A549 (cell line): ENCODE results near the gene ANTXR1. TPM values are rescaled to one million over a fixed set of nuclear protein-coding genes. Genes with fewer than 3 reads are reported as not detected.

Source experiments
- ATAC-seq, 2 experiments: fragments of 200-7000 bp in 1 of 2; fragments of >200 bp in 1 of 2; cut with Nextera tagmentation in 1 of 2; cut with Tn5 transposase in 1 of 2; 3 replicates each; pipeline versions ENCODE4 v1.8.0 to v1.9.1; 2018 to 2020; ENCODE audit warnings: mild to moderate bottlenecking in 1 of 2, moderate library complexity in 1 of 2
- CTCF ChIA-PET: fragments of 300-600 bp; sonication (Branson Sonifier 250); formaldehyde crosslinking; extraction: SDS; loops from one replicate; lab custom pipeline; 2021; ENCODE audit warnings: antibody characterized with exemption, inconsistent platforms; lab: Yijun Ruan, JAX
- POLR2A ChIA-PET: fragments of 350-600 bp; formaldehyde crosslinking; extraction: SDS; loops from one replicate; lab custom pipeline; 2021; ENCODE audit warnings: antibody characterized with exemption, inconsistent platforms; lab: Yijun Ruan, JAX
- DNase-seq, 2 experiments: peaks; one replicate each; pipeline versions ENCODE4 v3.0.0 to v3.0.0-alpha.2; 2011 to 2016; ENCODE audit warnings: low read depth in 1 of 2, low spot score in 1 of 2
- FAIRE-seq: peaks from 2 replicates; lab custom pipeline; 2011; peaks lifted over from hg19 to GRCh38; lab: Jason Lieb, UNC
- H3K27ac ChIP-seq, 2 experiments: fragments of >200 bp; sonication (Bioruptor Twin); formaldehyde crosslinking; 3 replicates each; pipeline ENCODE4 v1.5.1; 2016 to 2017
- H3K4me1 ChIP-seq: fragments of >200 bp; sonication (Bioruptor Twin); formaldehyde crosslinking; 3 replicates; pipeline ENCODE4 v1.6.1; 2016
- H3K4me2 ChIP-seq: fragments of >200 bp; sonication (Bioruptor Twin); formaldehyde crosslinking; 3 replicates; pipeline ENCODE4 v1.6.1; 2016
- H3K4me3 ChIP-seq: fragments of >200 bp; sonication (Bioruptor Twin); formaldehyde crosslinking; 3 replicates; pipeline ENCODE4 v1.5.1; 2016
- H3K9me3 ChIP-seq: fragments of >200 bp; sonication (Bioruptor Twin); formaldehyde crosslinking; 3 replicates; pipeline ENCODE4 v1.6.1; 2016
- ATOH8 ChIP-seq: fragments of 250-450 bp; sonication (Bioruptor Pico); IDR thresholded peaks from 2 replicates; pipeline ENCODE4 v1.5.0; 2020; ENCODE audit warnings: low read depth, mild to moderate bottlenecking, moderate library complexity
- EHMT2 ChIP-seq: fragments of 200-600 bp; sonication (generic); IDR thresholded peaks from 2 replicates; pipeline ENCODE4 v1.6.1; 2016; ENCODE audit warnings: antibody characterized with exemption, low read depth, mild to moderate bottlenecking, moderate library complexity
- FOSB ChIP-seq: fragments of 250-450 bp; sonication (Bioruptor Pico); IDR thresholded peaks from 2 replicates; pipeline ENCODE4 v1.5.0; 2020; ENCODE audit warnings: mild to moderate bottlenecking, moderate library complexity
- FOSL2 ChIP-seq, 2 experiments: fragments of 450-650 bp in 1 of 2; fragments of >200 bp in 1 of 2; sonication (Bioruptor Twin) in 1 of 2; formaldehyde crosslinking; IDR thresholded peaks; 2 replicates each; pipeline versions ENCODE4 v1.5.0 to v1.6.1; 2016 to 2020; ENCODE audit warnings: mild to moderate bottlenecking in 1 of 2, moderate library complexity in 1 of 2
- HDAC2 ChIP-seq: fragments of 200-600 bp; sonication (generic); IDR thresholded peaks from 2 replicates; pipeline ENCODE4 v1.6.1; 2016
- HOXB5 ChIP-seq: fragments of 250-450 bp; sonication (Bioruptor Pico); IDR thresholded peaks from 2 replicates; pipeline ENCODE4 v1.5.0; 2020; ENCODE audit warnings: mild to moderate bottlenecking, moderate library complexity
- JUN ChIP-seq, 2 experiments: fragments of >200 bp; sonication (Bioruptor Twin); formaldehyde crosslinking; IDR thresholded peaks; 2 replicates in 1 of 2; 3 replicates in 1 of 2; pipeline ENCODE4 v1.6.1; 2016 to 2017
- JUNB ChIP-seq: fragments of >200 bp; sonication (Bioruptor Twin); formaldehyde crosslinking; IDR thresholded peaks from 2 replicates; pipeline ENCODE4 v1.6.1; 2016
- KDM1A ChIP-seq: fragments of 200-600 bp; sonication (generic); IDR thresholded peaks from 2 replicates; pipeline ENCODE4 v1.6.1; 2016; ENCODE audit warnings: low read depth, mild to moderate bottlenecking
- NPAS2 ChIP-seq: fragments of 250-450 bp; sonication (Bioruptor Pico); IDR thresholded peaks from 2 replicates; pipeline ENCODE4 v1.8.0; 2022; ENCODE audit warnings: mild to moderate bottlenecking, moderate library complexity, borderline replicate concordance
- POLR2AphosphoS2 ChIP-seq: conservative IDR thresholded peaks from 2 replicates; pipeline ENCODE4 v1.6.1; 2012; ENCODE audit warnings: low read length, improper control_type of control experiment, inconsistent platforms
- RAD21 ChIP-seq, 2 experiments: fragments of >200 bp in 1 of 2; sonication (Bioruptor Twin) in 1 of 2; formaldehyde crosslinking in 1 of 2; IDR thresholded peaks in 1 of 2; conservative IDR thresholded peaks in 1 of 2; 2 replicates in 1 of 2; 3 replicates in 1 of 2; pipeline ENCODE4 v1.6.1; 2012 to 2018; ENCODE audit warnings: inconsistent platforms in 1 of 2
- REST ChIP-seq: fragments of 200-600 bp; sonication (generic); IDR thresholded peaks from 2 replicates; pipeline ENCODE4 v1.6.1; 2016; ENCODE audit warnings: antibody characterized with exemption, mild to moderate bottlenecking, moderate library complexity
- RFX5 ChIP-seq: fragments of 450-650 bp; IDR thresholded peaks from 2 replicates; pipeline ENCODE4 v1.7.1; 2014; ENCODE audit warnings: antibody characterized with exemption, mild to moderate bottlenecking, moderate library complexity
- SREBF2 ChIP-seq: fragments of 450-650 bp; IDR thresholded peaks from 2 replicates; pipeline ENCODE4 v1.6.1; 2014; ENCODE audit warnings: mild to moderate bottlenecking, moderate library complexity
- TP53 ChIP-seq: fragments of 250-450 bp; sonication (Bioruptor Pico); IDR thresholded peaks from 2 replicates; pipeline ENCODE4 v1.5.0; 2021; ENCODE audit warnings: mild to moderate bottlenecking, moderate library complexity
- ZFP36 ChIP-seq: fragments of 450-650 bp; IDR thresholded peaks from 2 replicates; pipeline ENCODE4 v1.6.1; 2014; ENCODE audit warnings: borderline replicate concordance; ENCODE audit not compliant: partially characterized antibody
- ZNF302 ChIP-seq: fragments of 250-450 bp; sonication (Bioruptor Pico); IDR thresholded peaks from 2 replicates; pipeline ENCODE4 v1.9.0; 2021; ENCODE audit warnings: inconsistent platforms, mild to moderate bottlenecking, moderate library complexity
- WGBS: methylation state at CpG from one replicate; pipeline ENCODE4 v1.1.6; 2017; ENCODE audit errors: missing lambda C conversion rate; 5-methylcytosine and 5-hydroxymethylcytosine counted together
- polyA plus RNA-seq, 4 experiments: library from polyadenylated mRNA; depleted of rRNA in 3 of 4; stranded (reverse); fragments of >200 nt; fragmentation: RNase III in 1 of 4; extraction: RNeasy Plus Mini Kit Qiagen cat#74134 plus additional on column Dnase treatment in 1 of 4; gene quantifications; 2 replicates in 3 of 4; 3 replicates in 1 of 4; pipeline ENCODE4 v1.2.3, GENCODE V29; 2011 to 2017
- TF ChIP-seq, protein P1 (sequence below): fragments of 150-350 bp; IDR thresholded peaks from 2 replicates; pipeline ENCODE4 v1.6.1; 2014; ENCODE audit warnings: low read depth, mild to moderate bottlenecking, low read length
- TF ChIP-seq, protein P2 (sequence below): fragments of 250-450 bp; sonication (Bioruptor Pico); IDR thresholded peaks from 2 replicates; pipeline ENCODE4 v1.5.0; 2021; ENCODE audit warnings: mild to moderate bottlenecking, moderate library complexity, borderline replicate concordance
- TF ChIP-seq, protein P3 (sequence below): fragments of >200 bp; sonication (Bioruptor Twin); formaldehyde crosslinking; IDR thresholded peaks from 2 replicates; pipeline ENCODE4 v1.6.1; 2016

Gene ANTXR1
- polyA plus RNA-seq, 2 of the 4 experiments (the other 2 are of a cell fraction), result 161 to 194 TPM

- Histone ChIP-seq H3K27ac (no peak overlapping the region), H3K9me3 (no peaks in the 10 kb centered on the region), H3K4me1 (peaks cover 29% of the 10 kb centered on the region), H3K4me2 (no peak overlapping the region), H3K4me3 (no peak overlapping the region)
- CTCF ChIA-PET, result no interaction called here
- FAIRE-seq, result peak; percentile 89
- ATAC-seq, result no peak
- POLR2A ChIA-PET, result no interaction called here
- TF ChIP-seq TP53 (CRISPR knock-in tag) (no peak), ATOH8 (CRISPR knock-in tag) (no peak), KDM1A (no peak), POLR2AphosphoS2 (no peak), REST (no peak)
- TF ChIP-seq, protein P1, sequence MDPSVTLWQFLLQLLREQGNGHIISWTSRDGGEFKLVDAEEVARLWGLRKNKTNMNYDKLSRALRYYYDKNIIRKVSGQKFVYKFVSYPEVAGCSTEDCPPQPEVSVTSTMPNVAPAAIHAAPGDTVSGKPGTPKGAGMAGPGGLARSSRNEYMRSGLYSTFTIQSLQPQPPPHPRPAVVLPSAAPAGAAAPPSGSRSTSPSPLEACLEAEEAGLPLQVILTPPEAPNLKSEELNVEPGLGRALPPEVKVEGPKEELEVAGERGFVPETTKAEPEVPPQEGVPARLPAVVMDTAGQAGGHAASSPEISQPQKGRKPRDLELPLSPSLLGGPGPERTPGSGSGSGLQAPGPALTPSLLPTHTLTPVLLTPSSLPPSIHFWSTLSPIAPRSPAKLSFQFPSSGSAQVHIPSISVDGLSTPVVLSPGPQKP, result no peak
- DNase-seq, result no peak
- WGBS, result 89% methylated on average over 3 of the region's 3 CpGs
Measured at GRCh38 chr2:69070969-69071368, 58.0 kb downstream of the ANTXR1 start.

DNA sequence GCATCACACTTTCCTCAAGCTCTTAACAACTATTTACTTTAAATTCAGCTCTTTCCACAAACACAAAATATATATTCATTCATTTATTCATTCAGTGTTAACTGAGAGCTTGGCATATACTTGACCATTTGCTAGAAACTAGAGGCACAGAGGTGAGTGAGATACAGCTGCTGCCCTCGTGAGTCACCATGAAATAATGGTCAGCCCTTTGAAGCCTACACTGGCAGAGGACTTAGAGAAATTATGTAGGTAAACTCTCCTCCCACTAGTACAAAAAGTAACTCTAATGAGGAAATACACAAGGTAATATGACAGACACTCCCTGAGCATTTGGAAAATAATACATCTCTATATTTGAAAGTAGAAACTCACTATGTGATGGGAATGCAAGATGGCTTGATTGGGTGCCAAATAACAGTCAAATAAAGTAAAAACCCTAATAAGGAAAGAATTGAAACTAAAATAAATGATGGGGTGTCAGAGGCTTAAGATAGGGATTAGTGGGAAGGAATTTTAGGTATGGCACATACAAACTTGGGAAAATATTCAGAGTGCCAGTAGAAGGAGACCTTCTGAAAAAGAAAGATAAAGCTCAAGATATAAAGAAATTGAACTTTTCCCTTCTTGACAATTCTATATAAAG lies 61.1 kb downstream of the ANTXR1 start:
- FAIRE-seq (no peak), DNase-seq (peak in 1 of 2 experiments; percentile 18), ATAC-seq (peak in 1 of 2 experiments; percentile 33; a peak in 1 of 6 replicates)
- 67% methylated on average over 1 of the region's 1 CpG for WGBS
- H3K4me2 ChIP-seq, result no peak overlapping the region
- no peak overlapping the region for H3K4me3 ChIP-seq
- H3K9me3 ChIP-seq, result no peaks in the 10 kb centered on the region
- ChIA-PET CTCF (interaction anchor here (0.8 to 1.1 kb wide), 2 partner anchors 17 to 62 kb away, joined by 3 read pairs; partner anchors contain the start of gene ANTXR1), POLR2A (interaction anchor here (1.3 kb wide), 1 partner anchor 9 kb away, joined by 3 read pairs; no protein-coding TSS in a partner anchor)
- H3K4me1 ChIP-seq, result peaks cover 25% of the 10 kb centered on the region
- no peak for TF ChIP-seq JUN (IDR thresholded peaks at IDR 0.05)
- no peak for TF ChIP-seq ZNF302 (CRISPR knock-in tag)
- TF ChIP-seq, protein P2, sequence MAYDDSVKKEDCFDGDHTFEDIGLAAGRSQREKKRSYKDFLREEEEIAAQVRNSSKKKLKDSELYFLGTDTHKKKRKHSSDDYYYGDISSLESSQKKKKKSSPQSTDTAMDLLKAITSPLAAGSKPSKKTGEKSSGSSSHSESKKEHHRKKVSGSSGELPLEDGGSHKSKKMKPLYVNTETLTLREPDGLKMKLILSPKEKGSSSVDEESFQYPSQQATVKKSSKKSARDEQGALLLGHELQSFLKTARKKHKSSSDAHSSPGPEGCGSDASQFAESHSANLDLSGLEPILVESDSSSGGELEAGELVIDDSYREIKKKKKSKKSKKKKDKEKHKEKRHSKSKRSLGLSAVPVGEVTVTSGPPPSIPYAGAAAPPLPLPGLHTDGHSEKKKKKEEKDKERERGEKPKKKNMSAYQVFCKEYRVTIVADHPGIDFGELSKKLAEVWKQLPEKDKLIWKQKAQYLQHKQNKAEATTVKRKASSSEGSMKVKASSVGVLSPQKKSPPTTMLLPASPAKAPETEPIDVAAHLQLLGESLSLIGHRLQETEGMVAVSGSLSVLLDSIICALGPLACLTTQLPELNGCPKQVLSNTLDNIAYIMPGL (CRISPR knock-in tag), result no peak
- TF ChIP-seq FOSL2 (IDR thresholded peaks at IDR 0.05), result no peak
- TF ChIP-seq FOSL2 (CRISPR knock-in tag; IDR thresholded peaks at IDR 0.05), result no peak
- no peak for TF ChIP-seq RAD21 (conservative IDR thresholded peaks at IDR 0.05 in 1 of 2, IDR thresholded peaks at IDR 0.05 in 1 of 2)
- no peak for TF ChIP-seq FOSB (CRISPR knock-in tag)
- no peak for TF ChIP-seq EHMT2
- no peak for TF ChIP-seq HDAC2
- TF ChIP-seq ZFP36, result no peak
- no peak for TF ChIP-seq HOXB5
- TF ChIP-seq NPAS2 (CRISPR knock-in tag), result no peak
- no peak for TF ChIP-seq REST
- TF ChIP-seq, protein P3, sequence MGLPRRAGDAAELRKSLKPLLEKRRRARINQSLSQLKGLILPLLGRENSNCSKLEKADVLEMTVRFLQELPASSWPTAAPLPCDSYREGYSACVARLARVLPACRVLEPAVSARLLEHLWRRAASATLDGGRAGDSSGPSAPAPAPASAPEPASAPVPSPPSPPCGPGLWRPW, result no peak
- TF ChIP-seq JUNB, result no peak
- no peak for TF ChIP-seq SREBF2
- TF ChIP-seq, protein P1, result no peak
- no peak for TF ChIP-seq RFX5
- TF ChIP-seq, all 56 proteins: peak for 0
- H3K27ac ChIP-seq, result no peak overlapping the region
